Fibroblast of lung (primary cell): ENCODE results near the gene TLR4. TPM values are rescaled to one million over a fixed set of nuclear protein-coding genes. Genes with fewer than 3 reads are reported as not detected.

ENCODE experiments used
- DNase-seq, 2 donors: peaks; one replicate each; pipeline versions ENCODE4 v3.0.0 to v3.0.0-alpha.2; 2010; ENCODE audit warnings: low read depth in 2 of 2
- H2AFZ ChIP-seq: 2 replicates; pipeline ENCODE4 v1.5.1; 2012; ENCODE audit warnings: low read length, control low read depth, inconsistent platforms
- H3K27ac ChIP-seq: 2 replicates; pipeline ENCODE4 v1.5.1; 2011; ENCODE audit warnings: low read length, control low read depth; ENCODE audit not compliant: insufficient read depth
- H3K27me3 ChIP-seq: 2 replicates; pipeline ENCODE4 v1.5.1; 2011; ENCODE audit warnings: mild to moderate bottlenecking, low read length; ENCODE audit not compliant: control insufficient read depth, insufficient read depth
- H3K36me3 ChIP-seq: 2 replicates; pipeline ENCODE4 v1.5.1; 2011; ENCODE audit warnings: low read length; ENCODE audit not compliant: control insufficient read depth, insufficient read depth
- H3K4me1 ChIP-seq: 2 replicates; pipeline ENCODE4 v1.5.1; 2011; ENCODE audit warnings: low read length; ENCODE audit not compliant: control insufficient read depth, insufficient read depth; ENCODE audit errors: extremely low read depth
- H3K4me2 ChIP-seq: 2 replicates; pipeline ENCODE4 v1.5.1; 2011; ENCODE audit warnings: low read length, control low read depth; ENCODE audit not compliant: insufficient read depth; ENCODE audit errors: extremely low read depth
- H3K4me3 ChIP-seq, 4 experiments: fragments of 200-600 bp in 1 of 4; sonication (generic) in 1 of 4; replicated peaks in 1 of 4; 2 replicates each; pipeline ENCODE4 v1.5.1; 2011 to 2016; ENCODE audit warnings: low read length in 4 of 4, low read depth in 3 of 4, mild to moderate bottlenecking in 3 of 4, control low read depth in 2 of 4, inconsistent platforms in 1 of 4, mixed read lengths in 1 of 4; ENCODE audit not compliant: insufficient read depth in 1 of 4; ENCODE audit errors: control extremely low read depth in 1 of 4
- H3K79me2 ChIP-seq: 2 replicates; pipeline ENCODE4 v1.5.1; 2012; ENCODE audit warnings: mild to moderate bottlenecking, low read length, inconsistent platforms; ENCODE audit not compliant: control insufficient read depth, insufficient read depth
- H3K9ac ChIP-seq: 2 replicates; pipeline ENCODE4 v1.5.1; 2011; ENCODE audit warnings: mild to moderate bottlenecking, low read length, control low read depth; ENCODE audit not compliant: insufficient read depth
- H3K9me3 ChIP-seq: 2 replicates; pipeline ENCODE4 v1.5.1; 2012; ENCODE audit warnings: low read depth, low read length; ENCODE audit not compliant: control insufficient read depth, insufficient read depth
- H4K20me1 ChIP-seq: 2 replicates; pipeline ENCODE4 v1.5.1; 2011; ENCODE audit warnings: low read length; ENCODE audit not compliant: control insufficient read depth, insufficient read depth; ENCODE audit errors: extremely low read depth
- CTCF ChIP-seq, 2 donors: IDR thresholded peaks in 1 of 2; conservative IDR thresholded peaks in 1 of 2; 1 replicate in 1 of 2; 2 replicates in 1 of 2; pipeline ENCODE4 v1.5.1; 2011 to 2012; ENCODE audit warnings: low read length in 2 of 2, control low read depth in 1 of 2, inconsistent platforms in 1 of 2, low read depth in 1 of 2, mild to moderate bottlenecking in 1 of 2
- EZH2 ChIP-seq: IDR thresholded peaks from 2 replicates; pipeline ENCODE4 v1.5.1; 2012; ENCODE audit warnings: low read length, control low read depth, mild to moderate bottlenecking; ENCODE audit errors: missing control alignments
- polyA plus RNA-seq, 2 donors: library from polyadenylated mRNA; depleted of rRNA in 1 of 2; stranded (reverse) in 1 of 2; unstranded in 1 of 2; fragments of >200 nt; gene quantifications; 2 replicates each; pipeline ENCODE4 v1.2.1, GENCODE V29; 2011 to 2012; ENCODE audit warnings: missing spikeins in 1 of 2
- total RNA-seq: library from RNA; depleted of rRNA; stranded (reverse); fragments of >200 nt; gene quantifications from 2 replicates; pipeline ENCODE4 v1.2.1, GENCODE V29; 2014

The TLR4 gene
- total and polyA plus RNA-seq, 2 donors (not counting 1 experiment from before 2014, with no cell fraction given) = 2.2 to 2.6 TPM

- no peaks in the 10 kb centered on the region for H3K4me1 ChIP-seq
- no peak overlapping the region for H3K9ac ChIP-seq
- no peaks in the 10 kb centered on the region for H3K36me3 ChIP-seq
- H3K27ac ChIP-seq = no peak overlapping the region
- no peaks in the 10 kb centered on the region for H4K20me1 ChIP-seq
- no peaks in the 10 kb centered on the region for H3K79me2 ChIP-seq
- no peak for DNase-seq
- TF ChIP-seq EZH2 (no peak), CTCF (conservative IDR thresholded peaks at IDR 0.05 in 1 of 2, IDR thresholded peaks at IDR 0.05 in 1 of 2; ENCODE audit: low read depth in 1 of 2, low read length in 2 of 2) (no peak)
- H3K27me3 ChIP-seq = no peaks in the 10 kb centered on the region
- H3K4me3 ChIP-seq = no peak overlapping the region
- no peak overlapping the region for H2AFZ ChIP-seq
- no peak overlapping the region for H3K4me2 ChIP-seq
- H3K9me3 ChIP-seq = no peaks in the 10 kb centered on the region
These were observed 42.1 kb downstream of the TLR4 start for GRCh38 chr9:117746263-117746662.

GRCh38 chr9:117747386-117747970 lies 43.3 kb downstream of the TLR4 start:
- Histone ChIP-seq H3K27me3 (no peaks in the 10 kb centered on the region), H3K4me3 (no peak overlapping the region), H3K4me2 (no peak overlapping the region), H3K36me3 (no peaks in the 10 kb centered on the region), H3K27ac (no peak overlapping the region), H3K9me3 (no peaks in the 10 kb centered on the region), H4K20me1 (no peaks in the 10 kb centered on the region), H3K4me1 (no peaks in the 10 kb centered on the region), H2AFZ (no peak overlapping the region), H3K79me2 (no peaks in the 10 kb centered on the region), H3K9ac (no peak overlapping the region)
- no peak for TF ChIP-seq EZH2
- TF ChIP-seq CTCF (conservative IDR thresholded peaks at IDR 0.05 in 1 of 2, IDR thresholded peaks at IDR 0.05 in 1 of 2; ENCODE audit: low read depth in 1 of 2, low read length in 2 of 2) = no peak
- DNase-seq = no peak

- H3K27ac ChIP-seq = no peak overlapping the region
- H3K9ac ChIP-seq = no peak overlapping the region
- no peaks in the 10 kb centered on the region for H3K79me2 ChIP-seq
- H4K20me1 ChIP-seq = no peaks in the 10 kb centered on the region
- no peaks in the 10 kb centered on the region for H3K9me3 ChIP-seq
- H3K4me2 ChIP-seq = no peak overlapping the region
- no peaks in the 10 kb centered on the region for H3K27me3 ChIP-seq
- H3K36me3 ChIP-seq = no peaks in the 10 kb centered on the region
- H3K4me1 ChIP-seq = no peaks in the 10 kb centered on the region
- H2AFZ ChIP-seq = no peak overlapping the region
- no peak overlapping the region for H3K4me3 ChIP-seq
- TF ChIP-seq EZH2 (no peak), CTCF (conservative IDR thresholded peaks at IDR 0.05 in 1 of 2, IDR thresholded peaks at IDR 0.05 in 1 of 2; ENCODE audit: low read depth in 1 of 2, low read length in 2 of 2) (no peak)
- no peak for DNase-seq
These were observed 46.2 kb downstream of the TLR4 start for GRCh38 chr9:117750401-117750800.
